ENCODE results near the gene HCFC2. TPM values are rescaled to one million over a fixed set of nuclear protein-coding genes. Genes with fewer than 3 reads are reported as not detected.

The HCFC2 gene
- total and polyA plus RNA-seq, 2 of the 4 experiments (the other 2 are of a cell fraction), result 12.0 to 34.2 TPM

- peak overlapping the region; percentile 89 for H3K56ac ChIP-seq (ENCODE audit: extremely low read depth, insufficient read depth, low read length)
- peak overlapping the region; percentile 94 for H2BK5ac ChIP-seq (ENCODE audit: low read depth, low read length, poor library complexity, severe bottlenecking)
- peaks cover 23% of the 10 kb centered on the region for H3K9me1 ChIP-seq (ENCODE audit: insufficient read depth, low read length)
- H3K23ac ChIP-seq (ENCODE audit: low read depth, low read length), result peak overlapping the region; percentile 99
- peak overlapping the region; percentile 97 for H3K4me2 ChIP-seq (ENCODE audit: low read depth, low read length)
- H4K5ac ChIP-seq (ENCODE audit: low read depth, low read length), result peak overlapping the region; percentile 50
- H2BK15ac ChIP-seq (ENCODE audit: low read depth, low read length), result peak overlapping the region; percentile 69; the same call in 1 of the 3 replicates
- WGBS, 2 experiments (ENCODE audit: extremely low coverage in 2 of 2, insufficient read length in 1 of 2), result 0% methylated on average over 39 of the region's 78 CpGs; no CpG with 5 or more reads in 1 of the 2 experiments
- peak overlapping the region; percentile 6 to 92; a peak in 2 of 4 replicates for H4K8ac ChIP-seq (ENCODE audit: low read depth in 2 of 2, low read length in 2 of 2)
- ATAC-seq (ENCODE audit: low read depth) (peak; percentile 5), DNase-seq (peak; percentile 62)
- no peaks in the 10 kb centered on the region for H3K9me3 ChIP-seq (ENCODE audit: control insufficient read depth, insufficient read depth, low read length)
- ChIA-PET CTCF (interaction anchor here (1.0 kb wide), 1 partner anchor 73 kb away, joined by 3 read pairs; no protein-coding TSS in a partner anchor), POLR2A (ENCODE audit: unreplicated experiment) (interaction anchor here (0.6 to 0.9 kb wide), 2 partner anchors 12 to 211 kb away, joined by 4 to 7 read pairs; no protein-coding TSS in a partner anchor)
- in situ Hi-C loops (cut with MboI; ENCODE audit: low sequenced_read_pairs) (no loop called here), intact Hi-C loops (cut with micrococcal nuclease) (loop anchor here (5.0 kb wide), 1 partner anchor 150 kb away; no protein-coding TSS in a partner anchor), dilution Hi-C loops (cut with HindIII; ENCODE audit: low sequenced_read_pairs, unreplicated experiment) (no loop called here)
- BruUV-seq (replicated peaks), result no TSS peak
- H3K14ac ChIP-seq (replicated peaks; ENCODE audit: low read depth, low read length), result peak overlapping the region; percentile 98
- H3K27me3 ChIP-seq (ENCODE audit: control insufficient read depth, insufficient read depth, low read length), result no peaks in the 10 kb centered on the region
- peak overlapping the region; percentile 87 for H3K18ac ChIP-seq (ENCODE audit: low read depth, low read length)
- H3K79me1 ChIP-seq (ENCODE audit: low read depth in 1 of 2, low read length in 2 of 2), result peaks cover 16 to 51% of the 10 kb centered on the region in 2 experiments
- peaks cover 21% of the 10 kb centered on the region for H3K4me1 ChIP-seq (ENCODE audit: control insufficient read depth, insufficient read depth, low read length)
- H4K20me1 ChIP-seq (ENCODE audit: insufficient read depth, low read length), result peaks cover 5% of the 10 kb centered on the region; the same call in 1 of the 2 replicates
- H3K4ac ChIP-seq (ENCODE audit: low read depth, low read length), result peak overlapping the region; percentile 95
- peak overlapping the region; percentile 97 for H3K9ac ChIP-seq (ENCODE audit: low read depth, low read length)
- H2BK120ac ChIP-seq (ENCODE audit: low read depth, low read length), result peak overlapping the region; percentile 86
- peak overlapping the region; percentile 97 for H2AK9ac ChIP-seq (replicated peaks; ENCODE audit: low read depth, low read length, poor library complexity)
- peak overlapping the region; percentile 95 for H2AK5ac ChIP-seq (ENCODE audit: low read depth, low read length)
- peak overlapping the region; percentile 95 for H3K27ac ChIP-seq (ENCODE audit: insufficient read depth, low read length)
- peaks cover 10% of the 10 kb centered on the region for H3K36me3 ChIP-seq (ENCODE audit: control insufficient read depth, insufficient read depth, low read length)
- peak overlapping the region; percentile 86 for H4K91ac ChIP-seq (ENCODE audit: insufficient read depth, low read depth, low read length)
- peak overlapping the region; percentile 39; the same call in 1 of the 2 replicates for H2BK20ac ChIP-seq (ENCODE audit: low read depth, low read length)
- TF ChIP-seq CEBPB (IDR thresholded peaks at IDR 0.05; ENCODE audit: low read depth, low read length) (no peak), NFE2L2 (IDR thresholded peaks at IDR 0.05; ENCODE audit: low read depth, low read length) (no peak), MXI1 (IDR thresholded peaks at IDR 0.05; ENCODE audit: borderline replicate concordance, low read depth, low read length) (peak; percentile 49; the same call in 1 of the 2 replicates), BHLHE40 (IDR thresholded peaks at IDR 0.05; ENCODE audit: low read depth, low read length) (no peak), ELK1 (IDR thresholded peaks at IDR 0.05; ENCODE audit: borderline replicate concordance, low read depth, low read length) (no peak), USF2 (IDR thresholded peaks at IDR 0.05; ENCODE audit: low read depth, low read length) (no peak), RFX5 (IDR thresholded peaks at IDR 0.05; ENCODE audit: low read depth, low read length) (no peak), RCOR1 (IDR thresholded peaks at IDR 0.05; ENCODE audit: insufficient replicate concordance, low read length) (no peak), CHD1 (IDR thresholded peaks at IDR 0.05; ENCODE audit: low read depth, low read length) (0 out of 2 replicates have a peak, but pooled peaks have one; percentile 47)
- TF ChIP-seq, protein P1, sequence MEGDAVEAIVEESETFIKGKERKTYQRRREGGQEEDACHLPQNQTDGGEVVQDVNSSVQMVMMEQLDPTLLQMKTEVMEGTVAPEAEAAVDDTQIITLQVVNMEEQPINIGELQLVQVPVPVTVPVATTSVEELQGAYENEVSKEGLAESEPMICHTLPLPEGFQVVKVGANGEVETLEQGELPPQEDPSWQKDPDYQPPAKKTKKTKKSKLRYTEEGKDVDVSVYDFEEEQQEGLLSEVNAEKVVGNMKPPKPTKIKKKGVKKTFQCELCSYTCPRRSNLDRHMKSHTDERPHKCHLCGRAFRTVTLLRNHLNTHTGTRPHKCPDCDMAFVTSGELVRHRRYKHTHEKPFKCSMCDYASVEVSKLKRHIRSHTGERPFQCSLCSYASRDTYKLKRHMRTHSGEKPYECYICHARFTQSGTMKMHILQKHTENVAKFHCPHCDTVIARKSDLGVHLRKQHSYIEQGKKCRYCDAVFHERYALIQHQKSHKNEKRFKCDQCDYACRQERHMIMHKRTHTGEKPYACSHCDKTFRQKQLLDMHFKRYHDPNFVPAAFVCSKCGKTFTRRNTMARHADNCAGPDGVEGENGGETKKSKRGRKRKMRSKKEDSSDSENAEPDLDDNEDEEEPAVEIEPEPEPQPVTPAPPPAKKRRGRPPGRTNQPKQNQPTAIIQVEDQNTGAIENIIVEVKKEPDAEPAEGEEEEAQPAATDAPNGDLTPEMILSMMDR (conservative IDR thresholded peaks at IDR 0.05; ENCODE audit: low read depth, low read length), result no peak
- peak overlapping the region; percentile 90 for H2AFZ ChIP-seq (replicated peaks; ENCODE audit: low read length, poor library complexity)
- peak overlapping the region; percentile 76 for H3K4me3 ChIP-seq (ENCODE audit: insufficient read depth, low read depth, low read length)
Measured at GRCh38 chr12:104137001-104137901, 72.9 kb downstream of the HCFC2 start.

Measured in IMR-90 (cell line).